ENCODE data around the gene ACP5. TPM values are rescaled to one million over a fixed set of nuclear protein-coding genes. Genes with fewer than 3 reads are reported as not detected.

Gene ACP5
- total and polyA plus RNA-seq, 10 of the 15 experiments (the other 5 are each of a cell fraction or from before 2014, with no cell fraction given) = 1.0 to 73.4 (median 36.8) TPM

DNA sequence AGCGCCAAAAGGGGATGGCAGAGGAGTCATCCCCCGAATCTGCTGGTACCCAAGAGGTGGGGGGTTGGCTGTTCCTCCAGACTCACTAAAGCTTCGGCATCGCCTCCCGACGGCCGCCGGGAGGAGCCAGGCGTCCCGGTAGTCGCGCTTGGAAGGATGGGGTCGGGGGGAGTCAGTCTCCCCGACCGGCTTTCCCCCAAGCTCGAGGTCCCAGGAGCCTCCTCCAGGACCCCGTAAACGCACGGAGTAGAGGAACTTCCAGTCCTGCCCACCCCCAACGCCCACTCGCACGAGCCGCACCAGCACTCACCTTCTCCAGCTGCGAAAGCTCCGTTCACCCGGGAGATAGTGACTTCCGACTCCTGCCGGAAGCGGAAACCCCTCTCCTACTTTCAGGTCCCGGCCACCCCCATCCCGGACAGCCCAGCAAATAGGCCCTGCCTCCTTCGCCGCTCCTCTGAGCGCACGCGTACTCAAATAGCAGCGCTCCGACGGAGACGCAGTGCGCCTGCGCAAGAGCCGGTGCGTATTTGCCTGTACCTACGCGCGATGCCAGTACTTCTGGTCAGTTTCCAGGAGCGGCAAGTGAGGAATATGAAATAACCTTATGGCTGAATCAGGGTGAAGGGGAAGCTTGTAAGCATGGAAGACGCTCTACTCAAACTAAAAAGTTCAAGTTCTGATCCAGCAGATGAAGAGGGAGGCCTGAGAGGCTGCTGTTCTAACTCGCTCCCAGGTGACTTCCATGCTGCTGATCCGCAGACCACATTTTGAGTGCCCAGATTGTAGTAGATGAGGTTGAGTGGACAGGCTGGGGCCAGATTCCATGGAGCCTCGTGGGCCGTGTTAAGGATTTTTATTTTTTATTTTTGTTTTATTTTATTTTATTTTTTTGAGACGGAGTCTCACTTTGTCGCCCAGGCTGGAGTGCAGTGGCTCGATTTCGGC is 18.3 kb downstream of the ACP5 start, which contains the start of gene ELOF1 (continued):
- TF ChIP-seq RELA (IDR thresholded peaks at IDR 0.05; ENCODE audit: borderline replicate concordance, partially characterized antibody) = peak; percentile 25
- TF ChIP-seq GATAD2B (conservative IDR thresholded peaks at IDR 0.05; ENCODE audit: low read depth) = peak; percentile 71
- no peak for TF ChIP-seq HDAC6 (IDR thresholded peaks at IDR 0.05; ENCODE audit: unreplicated experiment)
- no peak for TF ChIP-seq FOXM1 (IDR thresholded peaks at IDR 0.05; ENCODE audit: low read depth, low read length)
- TF ChIP-seq NFYB (IDR thresholded peaks at IDR 0.05; ENCODE audit: insufficient read depth, low read depth, low read length) = no peak
- peak; percentile 89 for TF ChIP-seq NKRF (conservative IDR thresholded peaks at IDR 0.05)
- TF ChIP-seq, protein P1, sequence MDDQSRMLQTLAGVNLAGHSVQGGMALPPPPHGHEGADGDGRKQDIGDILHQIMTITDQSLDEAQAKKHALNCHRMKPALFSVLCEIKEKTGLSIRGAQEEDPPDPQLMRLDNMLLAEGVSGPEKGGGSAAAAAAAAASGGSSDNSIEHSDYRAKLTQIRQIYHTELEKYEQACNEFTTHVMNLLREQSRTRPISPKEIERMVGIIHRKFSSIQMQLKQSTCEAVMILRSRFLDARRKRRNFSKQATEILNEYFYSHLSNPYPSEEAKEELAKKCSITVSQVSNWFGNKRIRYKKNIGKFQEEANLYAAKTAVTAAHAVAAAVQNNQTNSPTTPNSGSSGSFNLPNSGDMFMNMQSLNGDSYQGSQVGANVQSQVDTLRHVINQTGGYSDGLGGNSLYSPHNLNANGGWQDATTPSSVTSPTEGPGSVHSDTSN (IDR thresholded peaks at IDR 0.05; ENCODE audit: insufficient replicate concordance, low read depth, low read length) = peak; percentile 41
- TF ChIP-seq, protein P2, sequence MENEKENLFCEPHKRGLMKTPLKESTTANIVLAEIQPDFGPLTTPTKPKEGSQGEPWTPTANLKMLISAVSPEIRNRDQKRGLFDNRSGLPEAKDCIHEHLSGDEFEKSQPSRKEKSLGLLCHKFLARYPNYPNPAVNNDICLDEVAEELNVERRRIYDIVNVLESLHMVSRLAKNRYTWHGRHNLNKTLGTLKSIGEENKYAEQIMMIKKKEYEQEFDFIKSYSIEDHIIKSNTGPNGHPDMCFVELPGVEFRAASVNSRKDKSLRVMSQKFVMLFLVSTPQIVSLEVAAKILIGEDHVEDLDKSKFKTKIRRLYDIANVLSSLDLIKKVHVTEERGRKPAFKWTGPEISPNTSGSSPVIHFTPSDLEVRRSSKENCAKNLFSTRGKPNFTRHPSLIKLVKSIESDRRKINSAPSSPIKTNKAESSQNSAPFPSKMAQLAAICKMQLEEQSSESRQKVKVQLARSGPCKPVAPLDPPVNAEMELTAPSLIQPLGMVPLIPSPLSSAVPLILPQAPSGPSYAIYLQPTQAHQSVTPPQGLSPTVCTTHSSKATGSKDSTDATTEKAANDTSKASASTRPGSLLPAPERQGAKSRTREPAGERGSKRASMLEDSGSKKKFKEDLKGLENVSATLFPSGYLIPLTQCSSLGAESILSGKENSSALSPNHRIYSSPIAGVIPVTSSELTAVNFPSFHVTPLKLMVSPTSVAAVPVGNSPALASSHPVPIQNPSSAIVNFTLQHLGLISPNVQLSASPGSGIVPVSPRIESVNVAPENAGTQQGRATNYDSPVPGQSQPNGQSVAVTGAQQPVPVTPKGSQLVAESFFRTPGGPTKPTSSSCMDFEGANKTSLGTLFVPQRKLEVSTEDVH (IDR thresholded peaks at IDR 0.05; ENCODE audit: low read depth, partially characterized antibody) = peak; percentile 87
- TF ChIP-seq, protein P3, sequence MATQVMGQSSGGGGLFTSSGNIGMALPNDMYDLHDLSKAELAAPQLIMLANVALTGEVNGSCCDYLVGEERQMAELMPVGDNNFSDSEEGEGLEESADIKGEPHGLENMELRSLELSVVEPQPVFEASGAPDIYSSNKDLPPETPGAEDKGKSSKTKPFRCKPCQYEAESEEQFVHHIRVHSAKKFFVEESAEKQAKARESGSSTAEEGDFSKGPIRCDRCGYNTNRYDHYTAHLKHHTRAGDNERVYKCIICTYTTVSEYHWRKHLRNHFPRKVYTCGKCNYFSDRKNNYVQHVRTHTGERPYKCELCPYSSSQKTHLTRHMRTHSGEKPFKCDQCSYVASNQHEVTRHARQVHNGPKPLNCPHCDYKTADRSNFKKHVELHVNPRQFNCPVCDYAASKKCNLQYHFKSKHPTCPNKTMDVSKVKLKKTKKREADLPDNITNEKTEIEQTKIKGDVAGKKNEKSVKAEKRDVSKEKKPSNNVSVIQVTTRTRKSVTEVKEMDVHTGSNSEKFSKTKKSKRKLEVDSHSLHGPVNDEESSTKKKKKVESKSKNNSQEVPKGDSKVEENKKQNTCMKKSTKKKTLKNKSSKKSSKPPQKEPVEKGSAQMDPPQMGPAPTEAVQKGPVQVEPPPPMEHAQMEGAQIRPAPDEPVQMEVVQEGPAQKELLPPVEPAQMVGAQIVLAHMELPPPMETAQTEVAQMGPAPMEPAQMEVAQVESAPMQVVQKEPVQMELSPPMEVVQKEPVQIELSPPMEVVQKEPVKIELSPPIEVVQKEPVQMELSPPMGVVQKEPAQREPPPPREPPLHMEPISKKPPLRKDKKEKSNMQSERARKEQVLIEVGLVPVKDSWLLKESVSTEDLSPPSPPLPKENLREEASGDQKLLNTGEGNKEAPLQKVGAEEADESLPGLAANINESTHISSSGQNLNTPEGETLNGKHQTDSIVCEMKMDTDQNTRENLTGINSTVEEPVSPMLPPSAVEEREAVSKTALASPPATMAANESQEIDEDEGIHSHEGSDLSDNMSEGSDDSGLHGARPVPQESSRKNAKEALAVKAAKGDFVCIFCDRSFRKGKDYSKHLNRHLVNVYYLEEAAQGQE (IDR thresholded peaks at IDR 0.05; ENCODE audit: low read depth, low read length) = no peak
- TF ChIP-seq POLR2AphosphoS5 (IDR thresholded peaks at IDR 0.05; ENCODE audit: low read length) = peak; percentile 83
- no peak for TF ChIP-seq CHD1 (IDR thresholded peaks at IDR 0.05; ENCODE audit: low read depth, low read length)
- 0 out of 2 replicates have a peak, but pooled peaks have one; percentile 19 for TF ChIP-seq PAX5 (IDR thresholded peaks at IDR 0.05; ENCODE audit: borderline replicate concordance, low read depth, low read length)
- TF ChIP-seq CBFB (IDR thresholded peaks at IDR 0.05; ENCODE audit: low read depth) = peak; percentile 38; the same call in 1 of the 2 replicates
- no peak for TF ChIP-seq RAD21 (IDR thresholded peaks at IDR 0.05; ENCODE audit: insufficient read depth, low read depth, low read length)
- TF ChIP-seq, protein P4, sequence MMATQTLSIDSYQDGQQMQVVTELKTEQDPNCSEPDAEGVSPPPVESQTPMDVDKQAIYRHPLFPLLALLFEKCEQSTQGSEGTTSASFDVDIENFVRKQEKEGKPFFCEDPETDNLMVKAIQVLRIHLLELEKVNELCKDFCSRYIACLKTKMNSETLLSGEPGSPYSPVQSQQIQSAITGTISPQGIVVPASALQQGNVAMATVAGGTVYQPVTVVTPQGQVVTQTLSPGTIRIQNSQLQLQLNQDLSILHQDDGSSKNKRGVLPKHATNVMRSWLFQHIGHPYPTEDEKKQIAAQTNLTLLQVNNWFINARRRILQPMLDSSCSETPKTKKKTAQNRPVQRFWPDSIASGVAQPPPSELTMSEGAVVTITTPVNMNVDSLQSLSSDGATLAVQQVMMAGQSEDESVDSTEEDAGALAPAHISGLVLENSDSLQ (IDR thresholded peaks at IDR 0.05) = peak; percentile 60; the same call in 1 of the 2 replicates
- peak; percentile 93 for TF ChIP-seq NRF1 (conservative IDR thresholded peaks at IDR 0.05; ENCODE audit: low read depth, low read length)
- no peak for TF ChIP-seq MTA3 (IDR thresholded peaks at IDR 0.05; ENCODE audit: borderline replicate concordance, low read length)
